GM06990 (cell line): ENCODE measurements around the gene CNKSR2.

Experiments used
- DNase-seq: peaks from one replicate; pipeline ENCODE4 v3.0.0-alpha.2; 2011; ENCODE audit not compliant: insufficient read length; ENCODE audit errors: extremely low read depth
- H3K27me3 ChIP-seq: replicated peaks from 2 replicates; pipeline ENCODE4 v1.6.0; 2011; ENCODE audit warnings: low read length; ENCODE audit not compliant: control insufficient read depth, insufficient read depth
- H3K36me3 ChIP-seq: 2 replicates; pipeline ENCODE4 v1.5.1; 2011; ENCODE audit warnings: low read length; ENCODE audit not compliant: control insufficient read depth, insufficient read depth
- H3K4me3 ChIP-seq: replicated peaks from 2 replicates; pipeline ENCODE4 v1.5.1; 2011; ENCODE audit warnings: low read depth, mild to moderate bottlenecking, control low read depth, low read length
- TF ChIP-seq, protein P1 (sequence below): IDR thresholded peaks from 2 replicates; pipeline ENCODE4 v1.5.1; 2011; ENCODE audit warnings: low read length, control low read depth, mild to moderate bottlenecking, inconsistent platforms; ENCODE audit not compliant: insufficient read depth, poor library complexity, severe bottlenecking

CNKSR2 gene

DNA sequence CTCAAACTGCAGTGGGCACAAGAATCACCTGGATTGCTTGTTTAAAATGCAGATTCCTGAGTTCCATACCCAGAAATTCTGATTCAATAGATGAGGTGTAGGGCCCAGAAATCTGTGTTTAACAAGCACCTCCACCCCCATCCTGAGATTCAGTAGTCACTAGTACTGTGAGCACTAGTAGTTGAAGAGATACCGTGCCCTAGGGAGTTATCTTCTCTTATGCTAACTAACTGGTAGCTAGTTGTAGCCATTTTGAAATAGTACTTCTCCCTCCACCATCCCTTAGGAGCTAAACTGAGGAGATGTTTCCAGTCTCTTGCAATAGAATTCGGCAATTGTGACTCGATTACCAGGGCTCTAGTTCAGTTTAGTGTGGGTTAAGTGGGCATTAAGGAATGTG, 265.6 kb downstream of the CNKSR2 start:
- no peak for DNase-seq
- H3K36me3 ChIP-seq: no peaks in the 10 kb centered on the region
- TF ChIP-seq, protein P1, sequence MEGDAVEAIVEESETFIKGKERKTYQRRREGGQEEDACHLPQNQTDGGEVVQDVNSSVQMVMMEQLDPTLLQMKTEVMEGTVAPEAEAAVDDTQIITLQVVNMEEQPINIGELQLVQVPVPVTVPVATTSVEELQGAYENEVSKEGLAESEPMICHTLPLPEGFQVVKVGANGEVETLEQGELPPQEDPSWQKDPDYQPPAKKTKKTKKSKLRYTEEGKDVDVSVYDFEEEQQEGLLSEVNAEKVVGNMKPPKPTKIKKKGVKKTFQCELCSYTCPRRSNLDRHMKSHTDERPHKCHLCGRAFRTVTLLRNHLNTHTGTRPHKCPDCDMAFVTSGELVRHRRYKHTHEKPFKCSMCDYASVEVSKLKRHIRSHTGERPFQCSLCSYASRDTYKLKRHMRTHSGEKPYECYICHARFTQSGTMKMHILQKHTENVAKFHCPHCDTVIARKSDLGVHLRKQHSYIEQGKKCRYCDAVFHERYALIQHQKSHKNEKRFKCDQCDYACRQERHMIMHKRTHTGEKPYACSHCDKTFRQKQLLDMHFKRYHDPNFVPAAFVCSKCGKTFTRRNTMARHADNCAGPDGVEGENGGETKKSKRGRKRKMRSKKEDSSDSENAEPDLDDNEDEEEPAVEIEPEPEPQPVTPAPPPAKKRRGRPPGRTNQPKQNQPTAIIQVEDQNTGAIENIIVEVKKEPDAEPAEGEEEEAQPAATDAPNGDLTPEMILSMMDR: no peak
- no peak overlapping the region for H3K4me3 ChIP-seq
- no peaks in the 10 kb centered on the region for H3K27me3 ChIP-seq

DNA sequence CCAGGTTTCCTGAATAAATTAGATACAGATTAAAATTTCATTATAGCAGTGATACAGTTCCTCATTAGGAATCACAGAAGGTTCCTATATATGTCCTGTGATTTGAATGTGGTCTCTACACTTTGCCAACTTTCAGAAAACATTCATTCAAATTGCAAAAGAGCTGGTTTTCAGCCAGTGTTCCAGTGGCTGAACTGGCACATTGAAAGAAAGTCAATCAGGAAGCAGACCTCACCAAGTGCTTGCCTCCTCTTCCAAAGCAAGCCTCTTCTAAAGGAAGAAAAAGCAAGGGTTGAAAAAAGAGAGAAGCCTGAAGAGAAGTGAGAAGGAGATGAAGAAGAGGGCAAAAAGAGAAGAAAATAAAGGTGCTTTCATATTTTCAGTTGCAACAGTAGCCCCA, 271.2 kb downstream of the CNKSR2 start:
- no peak for DNase-seq
- TF ChIP-seq, protein P1: no peak
- no peaks in the 10 kb centered on the region for H3K27me3 ChIP-seq
- H3K36me3 ChIP-seq: no peaks in the 10 kb centered on the region
- H3K4me3 ChIP-seq: no peak overlapping the region

DNA sequence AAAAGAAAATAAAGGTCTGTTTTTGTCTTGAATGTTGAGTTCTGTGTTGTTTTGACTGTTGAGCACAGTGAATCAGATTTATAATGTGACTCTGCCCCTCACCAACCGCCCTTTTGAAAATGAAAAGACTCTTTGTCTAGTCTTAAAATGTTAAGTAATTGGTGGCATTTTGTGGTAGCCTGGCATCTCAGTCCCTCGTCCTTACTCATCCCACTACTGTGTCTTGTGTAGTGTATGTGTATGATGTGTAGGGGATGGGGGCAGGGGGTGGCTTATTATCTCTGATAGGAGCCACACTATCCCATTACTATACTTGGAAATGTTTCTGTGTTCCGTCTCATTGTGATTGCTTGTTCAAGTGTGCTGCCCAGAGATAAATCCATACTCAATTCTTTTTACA, 271.7 kb downstream of the CNKSR2 start:
- no peak for DNase-seq
- TF ChIP-seq, protein P1: no peak
- Histone ChIP-seq H3K27me3 (no peaks in the 10 kb centered on the region), H3K36me3 (no peaks in the 10 kb centered on the region), H3K4me3 (no peak overlapping the region)

DNA sequence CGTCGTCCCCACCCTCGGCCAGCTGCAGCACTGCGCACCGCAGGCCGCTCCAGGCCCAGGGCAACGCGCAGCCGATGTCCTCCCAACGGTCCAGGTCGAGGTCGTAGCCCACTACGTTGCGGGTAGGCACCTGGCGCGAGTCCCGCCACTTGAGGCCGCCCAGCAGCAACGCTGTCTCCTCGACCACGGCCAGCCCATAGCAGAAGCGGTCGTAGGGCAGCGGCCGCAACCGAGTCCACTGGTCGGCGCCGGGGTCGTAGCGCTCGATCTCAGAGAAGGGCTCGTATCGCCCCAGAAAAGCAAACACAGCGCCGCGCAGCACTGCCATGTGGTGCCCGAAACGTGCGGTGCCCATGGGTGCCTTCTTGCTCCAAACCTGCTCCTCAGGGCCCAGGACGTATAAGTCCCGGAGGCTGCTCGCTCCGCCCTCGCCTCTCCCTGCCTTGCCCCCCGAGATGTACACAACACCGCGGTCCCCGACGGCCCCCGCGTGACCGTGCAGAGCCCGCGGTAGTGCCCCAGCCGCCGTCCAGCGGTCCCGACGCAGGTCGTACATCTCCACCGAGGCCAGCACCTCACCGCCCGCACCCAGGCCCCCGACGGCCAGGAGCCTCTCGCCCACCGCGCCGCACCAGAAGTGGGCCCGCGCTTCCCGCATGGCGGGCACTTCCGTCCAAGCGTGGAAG, 281.8 kb downstream of the CNKSR2 start:
- TF ChIP-seq, protein P1: no peak
- DNase-seq: peak; percentile 2
- H3K36me3 ChIP-seq: no peaks in the 10 kb centered on the region
- H3K4me3 ChIP-seq: no peak overlapping the region
- H3K27me3 ChIP-seq: no peaks in the 10 kb centered on the region

DNA sequence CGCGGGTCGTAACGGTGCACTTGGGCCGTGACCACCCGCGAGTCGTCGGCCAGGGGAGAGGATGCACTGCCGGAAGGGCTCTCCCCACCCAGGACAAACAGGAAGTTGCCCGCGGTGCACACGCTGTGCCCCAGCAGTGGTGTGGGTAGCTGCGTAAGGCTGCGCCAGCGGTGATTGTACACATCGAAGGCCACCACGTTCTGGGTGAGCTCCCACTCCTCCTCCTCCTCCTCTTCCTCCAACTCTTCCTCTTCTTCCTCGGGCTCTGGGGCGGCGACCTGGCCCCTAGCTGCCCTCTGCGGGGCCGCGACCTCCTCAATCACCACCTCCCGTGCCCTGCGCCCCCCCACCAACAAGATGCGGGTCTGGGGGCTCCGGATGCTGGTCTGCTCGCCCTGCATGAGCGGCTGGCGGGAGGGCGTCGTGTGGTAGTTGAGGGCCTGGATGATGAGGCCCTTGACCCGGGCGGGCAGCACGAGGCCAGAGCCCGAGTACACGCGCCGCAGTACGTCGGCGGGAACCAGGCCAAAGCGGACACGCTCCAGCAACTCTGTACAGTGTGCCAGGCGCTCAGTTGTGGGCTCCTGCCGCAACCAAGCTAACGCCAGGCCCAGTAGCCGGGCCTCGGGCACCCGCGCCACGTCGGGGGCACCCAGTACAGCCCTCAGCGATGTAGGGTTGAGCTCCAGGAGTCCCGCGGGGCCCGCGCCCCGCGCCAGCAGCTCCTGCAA, 282.5 kb downstream of the CNKSR2 start:
- H3K4me3 ChIP-seq: no peak overlapping the region
- H3K36me3 ChIP-seq: no peaks in the 10 kb centered on the region
- peak; percentile 5 for DNase-seq
- TF ChIP-seq, protein P1: no peak
- H3K27me3 ChIP-seq: no peaks in the 10 kb centered on the region
